ENCODE data around the gene KIAA2012.

Gene KIAA2012

DNA sequence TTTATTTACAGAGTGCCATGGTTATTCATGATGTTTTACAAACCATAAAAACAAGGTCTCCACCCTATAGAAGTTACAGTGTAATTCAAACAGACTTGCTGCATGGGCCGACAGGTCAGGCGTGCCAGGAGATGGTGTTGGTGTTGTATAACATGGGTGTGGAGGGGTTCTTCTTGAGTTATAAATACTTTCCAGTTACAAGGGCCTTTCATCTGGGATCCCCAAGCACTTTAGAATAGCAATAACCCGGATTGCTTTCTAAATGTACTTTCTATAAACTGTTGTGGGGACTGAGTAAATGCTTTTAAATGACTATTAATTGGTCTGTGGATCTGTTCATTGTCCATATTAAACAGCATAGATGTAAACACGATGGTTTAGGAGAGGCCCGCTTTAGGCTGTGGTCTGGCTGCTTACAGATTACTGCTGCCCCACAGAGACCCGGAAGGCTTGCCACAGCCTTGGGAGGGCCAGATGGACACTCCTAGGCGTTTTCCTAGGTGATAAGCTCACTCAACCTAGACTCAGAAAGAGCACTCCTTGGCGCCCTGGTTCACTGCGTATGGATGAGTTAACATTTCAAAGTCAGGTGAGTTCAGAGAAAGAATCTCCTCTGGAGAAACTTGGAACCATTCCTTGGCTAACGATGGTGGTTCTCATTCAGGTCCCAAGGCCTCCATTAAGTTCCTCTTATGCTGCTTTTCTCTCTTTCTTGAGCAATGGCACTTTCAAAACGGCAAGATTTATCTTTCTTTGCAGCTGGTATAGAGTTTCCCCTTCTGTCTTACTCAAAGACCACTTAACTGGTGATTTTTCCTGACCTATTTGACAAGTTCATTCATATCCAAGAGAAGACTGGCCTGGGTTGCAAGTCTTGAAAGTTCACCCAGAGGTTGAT, 3.6 kb upstream of the KIAA2012 start:
- peak; percentile 59 for DNase-seq
- in situ Hi-C loops (cut with MboI; ENCODE audit: low pct_unique_long_range_greater_than_20kb, low sequenced_read_pairs), result no loop called here

DNA sequence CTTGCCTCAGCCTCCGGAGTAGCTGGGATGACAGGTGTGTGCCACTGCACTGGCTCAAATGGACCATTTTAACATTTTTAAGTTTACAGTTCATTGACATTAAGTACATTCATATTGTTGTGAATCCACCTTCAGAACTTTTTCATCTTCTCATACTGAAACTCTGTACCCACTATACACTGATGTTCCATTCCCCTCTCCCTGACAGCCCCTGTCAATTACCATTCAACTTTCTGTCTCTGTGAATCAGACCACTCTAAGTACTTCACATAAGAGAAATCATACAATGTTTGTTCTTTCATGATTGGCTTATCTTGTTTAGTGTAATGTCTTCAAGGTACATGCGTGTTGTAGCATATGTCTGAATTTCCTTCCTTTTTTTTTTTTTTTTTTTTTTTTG, 1.9 kb upstream of the KIAA2012 start:
- DNase-seq, result no peak
- in situ Hi-C loops (cut with MboI; ENCODE audit: low pct_unique_long_range_greater_than_20kb, low sequenced_read_pairs), result no loop called here

DNA sequence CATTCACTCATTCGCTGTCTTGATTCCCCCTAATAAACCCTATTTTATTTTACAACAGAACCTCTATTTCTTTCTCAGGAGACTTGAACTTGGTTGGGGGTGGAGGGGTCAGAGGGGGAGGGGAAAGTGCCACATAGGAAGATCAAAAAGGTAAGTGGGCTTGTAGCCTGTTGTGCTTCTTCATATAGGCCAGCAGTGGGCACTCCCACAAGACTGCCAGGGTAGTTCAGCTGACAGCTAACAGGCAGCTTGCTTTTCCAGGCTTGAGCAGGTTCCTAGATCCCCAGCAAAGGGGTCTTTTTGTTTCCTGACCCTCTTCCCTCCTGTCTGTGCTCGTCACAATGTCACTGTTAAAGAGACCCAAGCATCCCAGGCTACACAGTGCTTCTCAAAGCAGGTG, 829 bp upstream of the KIAA2012 start:
- in situ Hi-C loops (cut with MboI; ENCODE audit: low pct_unique_long_range_greater_than_20kb, low sequenced_read_pairs), result no loop called here

DNA sequence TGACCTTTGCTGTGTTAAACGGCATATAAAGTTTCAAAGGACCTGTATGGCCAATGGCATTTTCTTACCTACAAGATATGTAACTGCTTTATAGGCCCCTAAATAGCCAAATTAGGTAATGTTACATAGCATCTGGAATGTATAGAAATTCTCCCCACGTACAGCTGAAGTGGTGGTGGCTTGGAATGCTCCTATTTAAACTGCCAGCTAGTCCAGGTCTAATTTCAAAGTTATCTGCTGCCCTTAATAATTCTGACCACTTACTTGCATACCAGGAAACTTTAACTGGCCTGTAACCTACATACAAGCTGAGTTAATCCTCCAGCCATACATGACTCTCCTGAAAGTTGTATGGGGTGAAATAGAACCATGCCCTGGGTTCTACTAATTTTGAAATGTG, 1.3 kb downstream of the KIAA2012 start:
- no peak for DNase-seq
- in situ Hi-C loops (cut with MboI; ENCODE audit: low pct_unique_long_range_greater_than_20kb, low sequenced_read_pairs), result no loop called here

More for the DNA sequence above, 829 bp upstream of the KIAA2012 start:
- no peak for DNase-seq

DNA sequence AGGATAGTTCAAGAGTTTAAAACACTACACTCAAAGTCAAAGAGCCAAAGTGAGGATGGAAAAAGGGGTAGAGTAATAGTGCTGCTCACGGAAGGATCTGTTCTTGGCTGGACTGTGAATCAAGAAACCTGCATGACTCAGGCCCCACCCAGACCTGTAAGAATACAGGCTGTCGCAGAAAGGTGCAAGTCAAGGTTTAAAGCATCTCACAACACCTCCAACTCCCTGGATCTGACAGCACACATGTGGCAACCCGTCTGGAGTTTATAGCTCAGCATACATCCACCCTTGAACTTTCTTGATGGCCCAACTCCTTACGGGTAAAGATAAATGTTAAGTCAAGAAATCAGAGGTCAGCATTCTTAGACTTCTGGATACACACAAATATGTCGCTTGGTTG, 6.3 kb downstream of the KIAA2012 start:
- no peak for DNase-seq
- in situ Hi-C loops (cut with MboI; ENCODE audit: low pct_unique_long_range_greater_than_20kb, low sequenced_read_pairs), result no loop called here

DNA sequence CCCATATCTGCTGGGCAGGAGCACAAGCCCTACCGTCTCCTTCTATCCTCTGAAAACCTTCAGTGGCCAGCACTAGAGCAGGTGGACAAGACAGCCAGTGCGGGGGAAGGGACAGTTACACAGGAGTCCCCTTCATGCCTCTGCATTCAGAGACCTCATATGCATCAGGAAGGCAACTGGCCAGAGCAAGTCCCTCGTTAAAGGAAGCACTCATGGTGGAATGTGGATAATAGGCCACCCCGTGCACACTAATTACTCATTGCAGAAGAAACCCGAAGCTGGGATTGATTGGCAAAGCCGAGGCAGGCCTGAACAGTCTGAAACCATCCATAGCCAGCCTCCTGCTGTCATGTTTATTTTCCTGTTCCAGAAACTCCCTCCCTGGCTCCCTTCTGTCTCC, 11.2 kb downstream of the KIAA2012 start:
- in situ Hi-C loops (cut with MboI; ENCODE audit: low pct_unique_long_range_greater_than_20kb, low sequenced_read_pairs), result no loop called here
- no peak for DNase-seq

DNA sequence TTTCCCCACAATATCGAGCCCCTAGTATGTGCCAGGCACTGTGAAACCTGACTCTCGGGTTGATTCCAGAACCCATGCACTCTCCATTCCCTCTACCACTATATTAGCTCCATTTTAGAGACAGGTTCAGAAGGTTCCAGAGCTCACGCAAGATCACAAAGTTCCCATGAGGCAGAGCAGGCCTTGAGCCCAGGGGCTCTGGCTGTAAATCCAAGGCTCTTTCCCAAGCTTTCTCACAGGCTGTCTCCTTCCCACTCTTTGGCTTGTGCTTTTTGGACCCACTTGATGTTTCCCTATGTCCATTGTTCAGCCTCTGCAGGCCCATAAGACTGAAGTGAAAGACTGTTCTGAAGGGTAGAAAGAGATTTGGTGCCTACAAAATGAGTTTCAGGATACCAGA, 15.7 kb downstream of the KIAA2012 start:
- in situ Hi-C loops (cut with MboI; ENCODE audit: low pct_unique_long_range_greater_than_20kb, low sequenced_read_pairs), result no loop called here
- DNase-seq, result no peak

DNA sequence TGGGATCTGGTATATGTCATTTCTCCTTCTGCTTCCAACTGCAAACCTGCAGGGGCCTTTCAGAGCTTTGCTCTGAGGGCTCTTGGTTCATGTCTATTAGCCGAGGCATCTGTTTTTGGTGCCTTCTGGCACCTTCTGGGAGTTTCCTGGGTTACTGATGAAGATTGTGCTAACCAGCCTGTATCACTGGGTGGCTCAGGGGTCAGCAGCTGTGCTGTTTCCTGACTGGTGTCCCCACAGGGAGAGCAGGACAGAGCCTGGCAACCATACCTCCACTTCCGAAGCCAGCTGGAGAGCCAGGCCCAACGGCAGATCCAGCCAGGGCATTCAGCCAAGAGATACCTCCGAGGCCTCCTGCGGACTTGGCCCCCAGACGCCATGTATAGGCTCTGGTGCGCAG, 17.5 kb downstream of the KIAA2012 start:
- no peak for DNase-seq
- in situ Hi-C loops (cut with MboI; ENCODE audit: low pct_unique_long_range_greater_than_20kb, low sequenced_read_pairs), result no loop called here

DNA sequence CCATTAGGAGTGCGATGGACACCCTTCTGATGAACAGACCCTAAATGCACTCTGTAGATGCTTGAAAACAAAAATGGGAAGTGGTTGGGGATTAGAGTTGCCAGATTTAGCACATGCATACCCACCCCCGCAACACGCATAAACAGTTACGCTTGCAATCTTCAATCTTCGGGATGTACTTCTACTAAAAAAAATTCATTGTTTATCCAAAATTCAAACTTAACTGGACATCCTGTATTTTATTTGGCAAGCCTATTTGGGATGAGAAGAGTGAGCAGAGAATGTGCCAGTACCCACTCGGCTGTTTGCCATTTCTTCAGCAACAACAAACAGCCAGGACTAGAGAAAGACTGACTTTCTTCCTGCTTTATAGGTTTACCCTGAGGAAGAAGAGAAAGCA, 18.4 kb downstream of the KIAA2012 start:
- DNase-seq, result peak; percentile 91
- in situ Hi-C loops (cut with MboI; ENCODE audit: low pct_unique_long_range_greater_than_20kb, low sequenced_read_pairs), result no loop called here

DNA sequence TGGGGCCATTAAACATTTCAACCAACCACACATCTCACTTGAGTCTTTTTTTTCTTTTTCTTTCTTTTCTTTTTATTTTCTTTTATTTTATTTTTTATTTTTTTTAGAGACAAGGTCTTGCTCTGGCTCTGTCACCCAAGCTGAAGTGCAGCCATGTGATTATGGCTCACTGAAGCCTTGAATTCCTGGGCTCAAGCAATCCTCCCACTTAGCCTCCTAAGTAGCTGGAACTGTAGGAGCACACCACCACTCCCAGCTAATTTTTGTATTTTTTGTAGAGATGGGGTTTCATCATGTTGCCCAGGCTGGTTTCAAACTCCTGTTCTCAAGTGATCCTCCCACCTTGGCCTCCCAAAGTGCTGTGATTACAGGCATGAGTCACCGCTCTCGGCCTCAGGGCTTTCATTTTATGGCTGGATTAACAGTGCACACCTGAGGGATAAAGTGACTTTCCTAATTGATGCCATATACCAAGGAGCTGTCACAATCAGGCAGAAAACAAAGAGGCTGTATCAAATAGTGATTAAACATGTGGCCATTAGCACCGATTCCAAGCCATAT, 21.5 kb downstream of the KIAA2012 start:
- no peak for DNase-seq
- in situ Hi-C loops (cut with MboI; ENCODE audit: low pct_unique_long_range_greater_than_20kb, low sequenced_read_pairs), result no loop called here

DNA sequence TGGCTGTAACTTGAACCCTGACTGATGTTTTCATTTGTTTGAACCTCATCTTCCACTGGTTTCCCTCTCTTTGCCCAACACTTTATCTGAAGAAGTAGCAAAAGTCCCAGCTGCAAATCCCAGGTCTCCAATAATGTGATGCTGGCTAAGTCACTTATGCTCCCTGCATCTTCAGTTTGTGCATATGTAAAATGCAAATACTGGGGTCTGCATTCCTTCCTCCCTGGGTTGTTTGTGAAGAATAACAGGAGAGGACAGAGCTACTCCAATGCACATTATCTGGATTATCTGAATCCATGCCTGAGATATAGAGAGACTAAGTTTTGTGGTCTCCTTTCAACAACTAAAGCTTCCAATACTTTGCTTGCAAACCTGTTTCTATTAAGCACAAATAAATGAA, 22.2 kb downstream of the KIAA2012 start:
- in situ Hi-C loops (cut with MboI; ENCODE audit: low pct_unique_long_range_greater_than_20kb, low sequenced_read_pairs), result no loop called here
- no peak for DNase-seq

DNA sequence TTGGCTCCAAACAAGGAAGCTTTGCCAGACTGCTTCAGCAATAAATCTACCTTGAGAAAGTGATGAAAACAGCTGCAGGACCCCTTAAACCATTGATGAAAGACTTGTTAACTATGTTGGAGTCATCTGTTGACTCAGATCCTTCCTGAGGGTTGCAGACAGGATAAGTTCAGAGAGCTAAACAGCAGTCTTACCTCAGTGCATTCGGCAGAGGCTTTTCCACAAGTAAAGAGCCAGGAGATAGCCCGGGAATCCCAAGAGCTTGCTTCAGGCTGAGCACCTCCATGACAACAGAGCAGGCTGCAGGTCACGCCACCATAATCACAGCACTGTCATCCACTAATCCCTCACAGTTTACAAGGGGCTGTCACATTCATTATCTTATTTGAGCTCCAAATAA, 23.7 kb downstream of the KIAA2012 start:
- in situ Hi-C loops (cut with MboI; ENCODE audit: low pct_unique_long_range_greater_than_20kb, low sequenced_read_pairs), result no loop called here
- DNase-seq, result no peak

DNA sequence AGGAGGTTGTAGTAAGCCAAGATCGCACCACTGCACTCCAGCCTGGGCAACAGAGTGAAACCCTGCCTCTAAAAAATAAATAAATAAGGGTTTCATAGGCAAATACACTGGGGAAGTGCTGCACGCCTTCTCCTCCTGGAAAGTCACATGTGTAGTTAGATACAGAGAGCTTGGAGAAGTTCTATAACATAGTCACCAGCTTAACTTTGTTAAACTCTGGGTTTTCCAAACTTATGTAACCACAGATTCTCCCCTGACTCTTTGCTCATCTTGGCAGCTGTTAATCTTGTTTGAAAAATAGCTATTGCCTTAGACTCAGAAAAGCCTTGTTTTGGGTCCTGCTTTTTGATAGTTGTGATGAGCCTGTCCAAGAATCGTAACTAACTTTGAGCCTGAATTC, 25.2 kb downstream of the KIAA2012 start:
- in situ Hi-C loops (cut with MboI; ENCODE audit: low pct_unique_long_range_greater_than_20kb, low sequenced_read_pairs), result no loop called here
- DNase-seq, result no peak

DNA sequence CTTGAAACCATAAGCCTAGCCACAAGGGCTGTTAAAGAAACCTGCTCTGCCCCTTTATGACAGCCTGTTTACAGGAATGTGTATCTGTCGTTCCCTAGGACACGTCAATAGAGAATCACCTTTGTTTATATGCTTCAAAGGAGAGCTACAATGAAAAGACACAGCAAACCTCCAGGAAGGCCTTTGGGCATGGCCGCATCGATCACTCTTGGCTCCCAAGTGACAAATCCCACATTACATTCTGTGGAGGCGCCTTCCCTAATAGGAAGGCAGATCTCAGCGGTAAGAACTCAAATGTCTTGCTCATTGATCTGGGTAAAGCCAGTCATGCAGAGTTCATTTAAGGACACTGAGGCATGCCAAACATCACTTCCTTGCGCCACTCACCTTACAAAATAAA, 26.5 kb downstream of the KIAA2012 start:
- in situ Hi-C loops (cut with MboI; ENCODE audit: low pct_unique_long_range_greater_than_20kb, low sequenced_read_pairs), result no loop called here

DNA sequence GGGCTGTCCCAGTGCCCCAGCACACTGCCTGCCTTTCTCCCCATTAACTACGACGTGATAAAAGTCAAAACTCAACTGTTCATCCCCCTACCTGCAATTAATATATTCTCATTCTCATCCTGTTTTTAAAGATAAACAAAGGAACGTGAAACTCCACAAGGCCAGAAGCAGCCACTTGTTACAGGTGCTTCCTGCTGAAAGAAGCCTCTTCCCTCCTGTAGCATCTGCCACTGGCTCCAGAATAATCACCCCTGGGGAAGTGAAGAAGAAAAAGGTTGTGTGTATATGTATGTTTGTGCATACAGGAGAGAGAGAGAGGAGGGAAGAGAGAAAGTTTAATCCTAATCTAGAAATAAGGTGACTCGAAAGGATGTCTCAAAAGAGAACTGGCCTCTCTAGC, 27.1 kb downstream of the KIAA2012 start:
- in situ Hi-C loops (cut with MboI; ENCODE audit: low pct_unique_long_range_greater_than_20kb, low sequenced_read_pairs), result no loop called here

More for the DNA sequence above, 26.5 kb downstream of the KIAA2012 start:
- no peak for DNase-seq

DNA sequence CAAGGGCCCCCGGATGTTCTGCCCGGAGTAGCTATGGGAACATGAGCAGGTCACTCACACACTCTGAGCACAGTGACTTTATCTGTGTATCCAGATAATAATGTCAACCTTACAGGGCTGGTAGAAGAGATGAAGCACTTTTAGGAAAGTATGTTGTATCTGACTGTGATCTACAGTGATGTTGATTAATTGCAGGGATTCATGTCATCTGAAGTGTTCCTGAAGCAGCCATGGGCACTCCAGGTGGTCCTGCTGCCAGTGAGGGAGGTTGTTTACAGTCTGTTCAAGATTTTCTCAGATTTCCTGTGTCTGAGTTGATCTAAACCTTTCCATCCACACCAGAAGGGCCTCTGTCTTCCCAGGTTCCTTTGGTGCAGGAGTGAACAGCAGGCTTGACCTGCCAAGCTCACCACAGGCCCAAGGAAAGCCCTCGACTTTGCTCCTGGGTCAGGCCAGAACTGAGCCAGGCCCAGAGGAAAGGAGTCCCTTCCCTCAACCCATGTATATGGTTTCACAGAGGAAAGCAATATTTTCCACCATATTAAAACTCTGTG, 28.0 kb downstream of the KIAA2012 start:
- in situ Hi-C loops (cut with MboI; ENCODE audit: low pct_unique_long_range_greater_than_20kb, low sequenced_read_pairs), result no loop called here
- no peak for DNase-seq

More for the DNA sequence above, 27.1 kb downstream of the KIAA2012 start:
- DNase-seq, result no peak

DNA sequence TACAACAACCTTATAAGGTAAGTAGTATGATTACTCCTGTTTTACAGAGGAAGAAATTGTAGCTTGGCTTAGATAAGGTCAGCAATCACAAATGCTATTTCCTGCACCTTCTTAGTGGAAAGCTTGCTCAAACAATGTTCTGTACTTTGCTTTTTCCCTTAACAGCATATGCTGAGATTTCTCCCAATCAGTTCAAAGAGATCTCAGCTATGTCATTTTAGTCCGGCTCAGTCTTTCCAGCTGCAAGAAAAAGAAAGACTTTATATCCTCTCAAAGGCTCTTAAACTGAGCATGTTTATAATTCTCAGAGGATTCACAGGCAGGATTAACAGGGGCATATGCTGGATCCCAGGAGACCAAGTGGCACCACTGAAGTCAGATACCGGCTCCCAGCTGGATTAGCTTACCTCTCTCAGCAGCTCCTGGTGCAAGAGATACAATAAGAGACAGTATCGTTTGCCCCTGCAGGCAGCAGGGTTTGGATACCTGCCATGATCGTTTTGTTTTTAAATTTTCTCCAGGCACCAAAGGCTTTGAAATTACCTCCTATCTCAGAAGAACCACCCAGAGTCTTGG, 29.5 kb downstream of the KIAA2012 start:
- in situ Hi-C loops (cut with MboI; ENCODE audit: low pct_unique_long_range_greater_than_20kb, low sequenced_read_pairs), result no loop called here
- DNase-seq, result no peak

DNA sequence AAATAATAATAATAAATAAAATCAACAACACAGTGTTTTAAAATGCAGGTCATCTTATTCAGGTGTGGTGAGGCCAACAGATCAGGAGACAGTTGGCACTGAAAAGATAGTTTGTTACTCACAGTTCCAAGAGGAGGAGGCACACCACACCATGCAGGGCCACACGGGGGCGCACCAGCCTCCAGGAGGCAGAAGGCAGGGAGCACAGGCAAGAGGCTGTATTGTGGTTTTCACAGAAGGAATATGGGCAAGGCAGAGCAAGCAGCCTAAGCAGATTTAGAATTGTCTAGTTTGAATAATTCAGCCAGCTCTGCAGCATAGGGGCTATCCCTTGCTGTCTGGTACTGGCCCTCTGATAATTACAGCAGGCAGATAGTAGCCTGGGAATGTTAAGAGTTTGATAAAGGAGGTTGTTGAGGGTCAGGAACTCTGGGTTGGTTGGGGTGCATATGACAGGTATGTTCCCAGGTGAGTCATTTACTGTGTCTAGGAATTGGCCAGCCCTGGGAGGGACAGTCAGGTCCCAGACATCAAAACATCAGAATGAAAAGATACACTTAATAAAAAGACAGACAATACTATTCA, 31.3 kb downstream of the KIAA2012 start:
- in situ Hi-C loops (cut with MboI; ENCODE audit: low pct_unique_long_range_greater_than_20kb, low sequenced_read_pairs), result no loop called here
- DNase-seq, result peak; percentile 82

DNA sequence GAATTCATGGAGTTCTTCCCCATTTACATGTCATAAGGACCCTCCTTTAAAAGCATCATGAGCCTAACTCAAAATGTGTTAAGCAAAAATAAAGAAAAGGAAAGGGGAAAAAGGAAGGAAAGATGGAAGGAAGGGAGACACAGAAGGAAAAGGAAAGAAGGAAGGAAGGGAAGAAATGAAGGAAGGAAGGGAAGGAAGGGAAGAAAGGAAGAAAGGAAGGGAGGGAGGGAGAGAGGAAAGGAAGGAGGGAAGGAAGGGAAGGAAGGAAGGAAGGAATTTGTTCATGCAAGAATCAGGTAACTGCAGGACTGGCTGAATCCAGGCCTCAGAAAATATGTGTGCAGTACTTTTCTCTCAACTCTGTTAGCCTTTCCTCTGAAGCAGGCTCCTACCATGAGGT, 32.0 kb downstream of the KIAA2012 start:
- in situ Hi-C loops (cut with MboI; ENCODE audit: low pct_unique_long_range_greater_than_20kb, low sequenced_read_pairs), result no loop called here
- DNase-seq, result no peak

DNA sequence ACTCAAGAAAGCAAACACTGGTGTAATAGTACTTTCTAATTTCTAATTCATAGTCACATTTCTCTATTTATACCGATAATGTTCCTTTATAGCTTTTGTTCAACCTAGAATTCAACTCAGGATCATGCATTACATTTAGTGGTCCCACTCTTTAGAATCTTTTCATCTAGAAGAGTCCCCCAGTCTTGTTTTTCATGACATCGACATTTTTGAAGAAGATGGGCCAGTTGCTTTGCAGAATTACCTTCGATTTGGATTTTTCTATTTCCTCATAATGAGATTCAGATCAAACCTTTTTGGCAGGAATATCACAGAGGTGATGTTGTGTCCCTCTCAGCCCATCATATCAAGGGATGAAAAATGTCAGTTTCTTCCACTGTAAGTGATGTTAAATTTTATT, 35.3 kb downstream of the KIAA2012 start:
- in situ Hi-C loops (cut with MboI; ENCODE audit: low pct_unique_long_range_greater_than_20kb, low sequenced_read_pairs), result no loop called here
- no peak for DNase-seq
